Lung (tissue), 12 donors: Measurements from ENCODE around the gene WDR82. TPM values are rescaled to one million over a fixed set of nuclear protein-coding genes. Genes with fewer than 3 reads are reported as not detected.

Experiments used
- ATAC-seq: fragments of 200-7000 bp; cut with Tn5 transposase; one replicate; pipeline ENCODE4 v1.9.1; 2020; ENCODE audit warnings: moderate number of reproducible peaks; ENCODE audit not compliant: insufficient read depth, low FRiP score
- DNase-seq, 3 donors: peaks; one replicate each; pipeline ENCODE4 v3.0.0-alpha.2; 2013 to 2017
- H3K27ac ChIP-seq, 2 donors: one replicate each; pipeline ENCODE4 v1.5.1; 2013; ENCODE audit warnings: mild to moderate bottlenecking in 2 of 2, moderate library complexity in 2 of 2, control low read depth in 1 of 2, inconsistent platforms in 1 of 2, low read depth in 1 of 2, low read length in 1 of 2
- H3K27me3 ChIP-seq, 3 donors: one replicate each; pipeline ENCODE4 v1.5.1; 2013; ENCODE audit warnings: low read length in 2 of 3; ENCODE audit not compliant: control insufficient read depth in 3 of 3, insufficient read depth in 3 of 3
- H3K36me3 ChIP-seq, 4 donors: one replicate each; pipeline ENCODE4 v1.5.1; 2013; ENCODE audit warnings: low read length in 4 of 4, mild to moderate bottlenecking in 1 of 4, moderate library complexity in 1 of 4; ENCODE audit not compliant: control insufficient read depth in 4 of 4, insufficient read depth in 4 of 4
- H3K4me1 ChIP-seq, 5 donors: one replicate each; pipeline ENCODE4 v1.5.1; 2013; ENCODE audit warnings: low read length in 5 of 5, mild to moderate bottlenecking in 2 of 5, moderate library complexity in 1 of 5; ENCODE audit not compliant: control insufficient read depth in 5 of 5, insufficient read depth in 5 of 5
- H3K4me3 ChIP-seq: one replicate; pipeline ENCODE4 v1.5.1; 2013; ENCODE audit warnings: mild to moderate bottlenecking, control low read depth, moderate library complexity
- H3K9ac ChIP-seq, 2 donors: one replicate each; pipeline ENCODE4 v1.5.1; 2013; ENCODE audit warnings: low read length in 2 of 2, control low read depth in 1 of 2; ENCODE audit not compliant: insufficient read depth in 1 of 2
- H3K9me3 ChIP-seq, 4 donors: one replicate each; pipeline ENCODE4 v1.5.1; 2013; ENCODE audit warnings: low read length in 3 of 4, mild to moderate bottlenecking in 1 of 4, moderate library complexity in 1 of 4; ENCODE audit not compliant: control insufficient read depth in 4 of 4, insufficient read depth in 3 of 4
- CTCF ChIP-seq: IDR thresholded peaks from 2 replicates; pipeline ENCODE4 v1.5.1; 2012; ENCODE audit warnings: mild to moderate bottlenecking; ENCODE audit errors: control extremely low read depth, extremely low read depth
- WGBS, 2 donors: extraction: QIAGEN DNeasy Blood & Tissue Kit; methylation state at CpG; one replicate each; pipeline ENCODE4 v1.1.7; 2013; 5-methylcytosine and 5-hydroxymethylcytosine counted together
- polyA plus RNA-seq, 2 donors: library from polyadenylated mRNA; stranded (reverse); fragments of 200-250 nt; gene quantifications; one replicate each; pipeline ENCODE4 v1.2.1, GENCODE V29; 2013
- total RNA-seq, 2 donors: library from RNA; depleted of rRNA in 1 of 2; stranded (reverse); fragments of >200 nt in 1 of 2; gene quantifications; one replicate each; pipeline ENCODE4 v1.2.1, GENCODE V29; 2014 to 2021
- donor health status: control.
- donor health status: control.
- donor health status: Bipolar disorder and iron deficiency.
- donor health status: healthy.
- donor health status: DM: yes; HTN: yes; CAD: no.

WDR82 gene
- total and polyA plus RNA-seq, 4 donors = 19.4 to 72.8 (median 51.1) TPM

GRCh38 chr3:52294320-52295150, 16.1 kb upstream of the WDR82 start:
- DNase-seq (no peak), ATAC-seq (no peak)
- 91 to 94% methylated on average over 11 of the region's 11 CpGs for WGBS, 2 donors

GRCh38 chr3:52293491-52294319, 15.3 kb upstream of the WDR82 start:
- Histone ChIP-seq H3K4me1 (peaks cover 0 to 15% (median 0%) of the 10 kb centered on the region in 5 donors), H3K36me3 (peaks cover 0 to 38% (median 4%) of the 10 kb centered on the region in 4 donors), H3K9me3 (no peaks in the 10 kb centered on the region), H3K27me3 (no peaks in the 10 kb centered on the region), H3K9ac (no peak overlapping the region), H3K27ac (no peak overlapping the region), H3K4me3 (no peak overlapping the region)
- WGBS, 2 donors = 89 to 93% methylated on average over 17 of the region's 17 CpGs
- DNase-seq (no peak), ATAC-seq (no peak)
- TF ChIP-seq CTCF = no peak

More at GRCh38 chr3:52294320-52295150, 16.1 kb upstream of the WDR82 start:
- Histone ChIP-seq H3K36me3 (peaks cover 0 to 38% (median 4%) of the 10 kb centered on the region in 4 donors), H3K27me3 (no peaks in the 10 kb centered on the region), H3K9ac (no peak overlapping the region), H3K9me3 (no peaks in the 10 kb centered on the region), H3K27ac (no peak overlapping the region), H3K4me1 (peaks cover 0 to 22% (median 4%) of the 10 kb centered on the region in 5 donors), H3K4me3 (no peak overlapping the region)
- no peak for TF ChIP-seq CTCF

- Histone ChIP-seq H3K4me3 (no peak overlapping the region), H3K36me3 (peaks cover 0 to 38% (median 4%) of the 10 kb centered on the region in 4 donors), H3K27ac (no peak overlapping the region), H3K9me3 (no peaks in the 10 kb centered on the region), H3K27me3 (no peaks in the 10 kb centered on the region), H3K9ac (no peak overlapping the region), H3K4me1 (peaks cover 0 to 7% (median 0%) of the 10 kb centered on the region in 5 donors)
- no peak for DNase-seq
- TF ChIP-seq CTCF = no peak
- no peak for ATAC-seq
- 95% methylated on average over 20 of the region's 20 CpGs for WGBS, 2 donors
Observed at GRCh38 chr3:52292247-52293065, 14.0 kb upstream of the WDR82 start.
